OCI-LY7 (cell line): ENCODE results near the gene ENAH.

Experiments
- EZH2phosphoT487 ChIP-seq: fragments of 200-600 bp; sonication (generic); IDR thresholded peaks from 2 replicates; pipeline ENCODE4 v1.6.1; 2018; ENCODE audit warnings: low read depth, borderline replicate concordance, mild to moderate bottlenecking, mixed run types, antibody characterized with exemption, low read length, moderate library complexity, mixed read lengths
- TF ChIP-seq, protein P1 (sequence below): fragments of 200-600 bp; sonication (generic); conservative IDR thresholded peaks from 2 replicates; pipeline ENCODE4 v1.5.1; 2014; ENCODE audit warnings: mild to moderate bottlenecking, antibody characterized with exemption, low read length, moderate library complexity, mixed read lengths

DNA sequence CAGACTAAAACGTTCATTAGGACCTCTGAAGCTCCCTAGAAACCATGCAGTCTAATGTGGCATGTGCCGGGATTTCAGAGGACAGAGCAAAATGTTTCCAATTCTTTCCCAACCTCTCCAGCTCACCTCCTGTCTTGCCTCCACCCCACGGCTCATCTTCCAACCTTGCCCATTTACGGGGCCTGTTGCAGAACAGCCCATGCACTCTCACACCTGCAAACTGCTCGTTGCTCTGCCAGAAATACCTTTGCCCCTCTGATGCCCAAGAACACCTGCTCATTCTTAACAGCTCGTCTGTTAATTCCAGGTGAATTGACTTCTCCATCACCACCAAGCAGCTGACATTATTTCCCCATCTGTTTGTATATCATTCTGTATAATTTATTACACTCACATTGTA lies 171.2 kb downstream of the ENAH start:
- TF ChIP-seq, protein P1, sequence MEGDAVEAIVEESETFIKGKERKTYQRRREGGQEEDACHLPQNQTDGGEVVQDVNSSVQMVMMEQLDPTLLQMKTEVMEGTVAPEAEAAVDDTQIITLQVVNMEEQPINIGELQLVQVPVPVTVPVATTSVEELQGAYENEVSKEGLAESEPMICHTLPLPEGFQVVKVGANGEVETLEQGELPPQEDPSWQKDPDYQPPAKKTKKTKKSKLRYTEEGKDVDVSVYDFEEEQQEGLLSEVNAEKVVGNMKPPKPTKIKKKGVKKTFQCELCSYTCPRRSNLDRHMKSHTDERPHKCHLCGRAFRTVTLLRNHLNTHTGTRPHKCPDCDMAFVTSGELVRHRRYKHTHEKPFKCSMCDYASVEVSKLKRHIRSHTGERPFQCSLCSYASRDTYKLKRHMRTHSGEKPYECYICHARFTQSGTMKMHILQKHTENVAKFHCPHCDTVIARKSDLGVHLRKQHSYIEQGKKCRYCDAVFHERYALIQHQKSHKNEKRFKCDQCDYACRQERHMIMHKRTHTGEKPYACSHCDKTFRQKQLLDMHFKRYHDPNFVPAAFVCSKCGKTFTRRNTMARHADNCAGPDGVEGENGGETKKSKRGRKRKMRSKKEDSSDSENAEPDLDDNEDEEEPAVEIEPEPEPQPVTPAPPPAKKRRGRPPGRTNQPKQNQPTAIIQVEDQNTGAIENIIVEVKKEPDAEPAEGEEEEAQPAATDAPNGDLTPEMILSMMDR, result no peak
- TF ChIP-seq EZH2phosphoT487, result no peak
